H1 (cell line): ENCODE results near the gene TPD52L1. TPM values are rescaled to one million over a fixed set of nuclear protein-coding genes. Genes with fewer than 3 reads are reported as not detected.

Experiments
- CTCF ChIA-PET: fragments of 300-600 bp; sonication (Branson Sonifier 250); formaldehyde crosslinking; loops from one replicate; lab custom pipeline; 2021; ENCODE audit not compliant: partially characterized antibody; lab: Charles Lee
- POLR2A ChIA-PET: fragments of 300-600 bp; sonication (Branson Sonifier 250); formaldehyde crosslinking; loops from one replicate; lab custom pipeline; 2021; ENCODE audit warnings: inconsistent platforms; ENCODE audit not compliant: partially characterized antibody; lab: Charles Lee
- DNase-seq, 2 experiments: peaks; one replicate each; pipeline versions ENCODE4 v3.0.0 to v3.0.0-alpha.2; 2010 to 2022; ENCODE audit warnings: low spot score in 2 of 2, low read depth in 1 of 2, mixed read lengths in 1 of 2
- FAIRE-seq: peaks from 2 replicates; lab custom pipeline; 2011; peaks lifted over from hg19 to GRCh38; lab: Jason Lieb, UNC
- H2AFZ ChIP-seq: 2 replicates; pipeline ENCODE4 v1.8.1; 2012; ENCODE audit warnings: low read length, inconsistent platforms
- H2AK5ac ChIP-seq: 2 replicates; pipeline ENCODE4 v1.6.1; 2013; ENCODE audit warnings: low read depth, low read length
- H2BK120ac ChIP-seq: replicated peaks from 2 replicates; pipeline ENCODE3; 2013; ENCODE audit warnings: low read depth, low read length, inconsistent platforms
- H2BK12ac ChIP-seq: 2 replicates; pipeline ENCODE4 v1.6.1; 2013; ENCODE audit warnings: low read depth, low read length
- H2BK15ac ChIP-seq: 2 replicates; pipeline ENCODE4 v1.6.1; 2013; ENCODE audit warnings: low read length
- H2BK20ac ChIP-seq: 2 replicates; pipeline ENCODE4 v1.6.1; 2013; ENCODE audit warnings: low read length
- H2BK5ac ChIP-seq: 2 replicates; pipeline ENCODE4 v1.6.1; 2013; ENCODE audit warnings: low read depth, low read length
- H3K14ac ChIP-seq: 2 replicates; pipeline ENCODE4 v1.6.1; 2013; ENCODE audit warnings: inconsistent platforms; ENCODE audit not compliant: insufficient read length
- H3K18ac ChIP-seq: 2 replicates; pipeline ENCODE4 v1.6.1; 2013; ENCODE audit warnings: low read length; ENCODE audit errors: extremely low read depth
- H3K23ac ChIP-seq: 2 replicates; pipeline ENCODE4 v1.6.1; 2013; ENCODE audit warnings: inconsistent platforms; ENCODE audit not compliant: insufficient read length
- H3K23me2 ChIP-seq: 2 replicates; pipeline ENCODE4 v1.6.1; 2013; ENCODE audit warnings: low read depth, low read length
- H3K27ac ChIP-seq: 2 replicates; pipeline ENCODE4 v1.6.1; 2011; ENCODE audit warnings: low read depth, low read length, inconsistent platforms
- H3K27me3 ChIP-seq, 4 experiments: replicated peaks in 1 of 4; 1 replicate in 1 of 4; 2 replicates in 3 of 4; pipeline versions ENCODE4 v1.6.1 to v1.8.1; 2011 to 2013; ENCODE audit warnings: low read length in 3 of 4, mild to moderate bottlenecking in 3 of 4, inconsistent platforms in 2 of 4, mixed read lengths in 2 of 4, moderate library complexity in 1 of 4; ENCODE audit not compliant: control insufficient read depth in 3 of 4, insufficient read depth in 3 of 4; ENCODE audit errors: extremely low read depth in 1 of 4
- H3K36me3 ChIP-seq, 4 experiments: 2 replicates each; pipeline versions ENCODE4 v1.6.1 to v1.8.1; 2011 to 2013; ENCODE audit warnings: mild to moderate bottlenecking in 4 of 4, low read length in 3 of 4, moderate library complexity in 2 of 4, control low read depth in 1 of 4, inconsistent platforms in 1 of 4; ENCODE audit not compliant: insufficient read depth in 4 of 4, control insufficient read depth in 2 of 4
- H3K4ac ChIP-seq: replicated peaks from 2 replicates; pipeline ENCODE3; 2013; ENCODE audit warnings: low read length, low read depth, mixed read lengths, inconsistent platforms; ENCODE audit not compliant: insufficient read length
- H3K4me1 ChIP-seq, 4 experiments: replicated peaks in 1 of 4; 1 replicate in 1 of 4; 2 replicates in 3 of 4; pipeline versions ENCODE4 v1.6.1 to v1.8.1; 2011 to 2013; ENCODE audit warnings: low read length in 3 of 4, inconsistent platforms in 2 of 4, mixed read lengths in 1 of 4; ENCODE audit not compliant: insufficient read depth in 4 of 4, control insufficient read depth in 3 of 4
- H3K4me2 ChIP-seq, 2 experiments: 2 replicates each; pipeline versions ENCODE4 v1.6.1 to v1.8.1; 2011 to 2013; ENCODE audit warnings: low read depth in 2 of 2, low read length in 2 of 2, control low read depth in 1 of 2, inconsistent platforms in 1 of 2, mild to moderate bottlenecking in 1 of 2; ENCODE audit not compliant: insufficient read depth in 1 of 2
- H3K4me3 ChIP-seq, 4 experiments: fragments of 200-600, 300-600 bp in 1 of 4; sonication (generic), shearing (Covaris generic), sonication (Bioruptor Twin) in 1 of 4; 2 replicates each; pipeline versions ENCODE4 v1.5.1 to v1.8.1; 2011 to 2016; ENCODE audit warnings: low read length in 4 of 4, low read depth in 3 of 4, control low read depth in 2 of 4, inconsistent platforms in 2 of 4, mild to moderate bottlenecking in 2 of 4, mixed read lengths in 1 of 4, moderate library complexity in 1 of 4; ENCODE audit not compliant: insufficient read depth in 2 of 4; ENCODE audit errors: extremely low read depth in 1 of 4
- H3K56ac ChIP-seq: replicated peaks from 2 replicates; pipeline ENCODE3; 2013; ENCODE audit warnings: low read depth, mild to moderate bottlenecking, mixed read lengths, low read length, inconsistent platforms; ENCODE audit not compliant: insufficient read length
- H3K79me1 ChIP-seq: 2 replicates; pipeline ENCODE4 v1.6.1; 2013; ENCODE audit warnings: low read depth, low read length, control low read depth
- H3K79me2 ChIP-seq, 2 experiments: 2 replicates each; pipeline versions ENCODE4 v1.6.1 to v1.8.1; 2012 to 2013; ENCODE audit warnings: low read length in 2 of 2, mild to moderate bottlenecking in 2 of 2, inconsistent platforms in 1 of 2; ENCODE audit not compliant: insufficient read depth in 2 of 2, control insufficient read depth in 1 of 2
- H3K9ac ChIP-seq, 4 experiments: replicated peaks in 1 of 4; 1 replicate in 1 of 4; 2 replicates in 3 of 4; pipeline versions ENCODE4 v1.6.1 to v1.8.1; 2011 to 2013; ENCODE audit warnings: low read depth in 3 of 4, low read length in 3 of 4, control low read depth in 2 of 4, mild to moderate bottlenecking in 2 of 4, moderate library complexity in 2 of 4, inconsistent platforms in 1 of 4; ENCODE audit errors: extremely low read depth in 1 of 4
- H3K9me3 ChIP-seq, 2 experiments: 2 replicates each; pipeline versions ENCODE4 v1.6.1 to v1.8.1; 2012 to 2013; ENCODE audit warnings: mild to moderate bottlenecking in 2 of 2, moderate library complexity in 2 of 2, control low read depth in 1 of 2, inconsistent platforms in 1 of 2, low read depth in 1 of 2, low read length in 1 of 2, mixed read lengths in 1 of 2; ENCODE audit not compliant: insufficient read depth in 2 of 2
- H4K20me1 ChIP-seq, 2 experiments: replicated peaks in 1 of 2; 2 replicates each; pipeline versions ENCODE3 to v1.8.1; 2011 to 2013; ENCODE audit warnings: inconsistent platforms in 2 of 2, low read length in 2 of 2, mild to moderate bottlenecking in 1 of 2; ENCODE audit not compliant: insufficient read depth in 2 of 2, control insufficient read depth in 1 of 2
- H4K5ac ChIP-seq: 2 replicates; pipeline ENCODE4 v1.6.1; 2013; ENCODE audit warnings: low read length, low read depth, mixed read lengths, inconsistent platforms; ENCODE audit not compliant: insufficient read length
- H4K8ac ChIP-seq: 2 replicates; pipeline ENCODE4 v1.8.0; 2013; ENCODE audit warnings: mild to moderate bottlenecking, moderate library complexity, low read length, inconsistent platforms; ENCODE audit not compliant: insufficient read depth; ENCODE audit errors: extremely low read depth
- H4K91ac ChIP-seq: replicated peaks from 2 replicates; pipeline ENCODE3; 2013; ENCODE audit warnings: low read length, mixed read lengths, inconsistent platforms; ENCODE audit not compliant: insufficient read length
- GTF2F1 ChIP-seq: IDR thresholded peaks from 2 replicates; pipeline ENCODE4 v1.6.1; 2012; ENCODE audit warnings: low read depth, low read length, improper control_type of control experiment, borderline replicate concordance
- KDM1A ChIP-seq: fragments of 200-600, 300-600 bp; sonication (generic); IDR thresholded peaks from 2 replicates; pipeline ENCODE4 v1.7.1; 2016; ENCODE audit warnings: mild to moderate bottlenecking, low read length, borderline replicate concordance
- KDM4A ChIP-seq: IDR thresholded peaks from one replicate; pipeline ENCODE4 v1.7.1; 2012; ENCODE audit warnings: low read depth, mild to moderate bottlenecking, moderate library complexity, low read length, inconsistent platforms; ENCODE audit not compliant: severe bottlenecking
- WGBS, 2 experiments: shearing (Covaris generic) in 1 of 2; methylation state at CpG; one replicate each; pipeline versions ENCODE4 v1.1.6 to v1.1.7; 2013 to 2015; ENCODE audit warnings: low lambda C conversion rate in 2 of 2, mixed read lengths in 2 of 2, inconsistent platforms in 1 of 2, low coverage in 1 of 2, missing lambda C conversion rate in 1 of 2; ENCODE audit not compliant: insufficient replicate concordance in 2 of 2, insufficient coverage in 1 of 2, insufficient read length in 1 of 2; ENCODE audit errors: extremely low coverage in 1 of 2, missing lambda C conversion rate in 1 of 2; 5-methylcytosine and 5-hydroxymethylcytosine counted together
- polyA plus RNA-seq, 7 experiments: library from polyadenylated mRNA; depleted of rRNA in 3 of 7; stranded (reverse) in 5 of 7; unstranded in 2 of 7; fragments of >200 nt in 5 of 7; fragments of 200-250 nt in 2 of 7; gene quantifications; 1 replicate in 5 of 7; 2 replicates in 1 of 7; 4 replicates in 1 of 7; pipeline versions ENCODE4 v1.2.1 to v1.2.3, GENCODE V29; 2011 to 2013; ENCODE audit warnings: missing spikeins in 2 of 7, mixed read lengths in 2 of 7
- total RNA-seq: library from RNA; stranded (reverse); fragmentation: NEBNext Ultra II Directional; extraction: Animal tissue kit (Norgen Biotek cat#: 25700); gene quantifications from 2 replicates; pipeline ENCODE4 v1.2.1, GENCODE V29; 2021

The TPD52L1 gene
- total and polyA plus RNA-seq, 2 of the 8 experiments (the other 6 are each of a cell fraction or from before 2014, with no cell fraction given), result 7.4 to 14.2 TPM

- H3K4ac ChIP-seq, result no peak overlapping the region
- no peak overlapping the region for H3K4me3 ChIP-seq
- no peaks in the 10 kb centered on the region for H3K9me3 ChIP-seq
- no peak overlapping the region for H4K91ac ChIP-seq
- H3K79me1 ChIP-seq, result no peaks in the 10 kb centered on the region
- no peak overlapping the region for H2BK5ac ChIP-seq
- H3K36me3 ChIP-seq, result no peaks in the 10 kb centered on the region
- DNase-seq, result no peak
- no peak for TF ChIP-seq GTF2F1
- TF ChIP-seq KDM4A, result no peak
- no peak for TF ChIP-seq KDM1A
- TF ChIP-seq, all 59 proteins: peak for 0
- Histone ChIP-seq H3K23me2 (no peaks in the 10 kb centered on the region), H3K14ac (no peak overlapping the region), H2AFZ (no peak overlapping the region), H3K56ac (no peak overlapping the region), H3K18ac (no peak overlapping the region), H4K5ac (no peak overlapping the region), H3K27ac (no peak overlapping the region), H2BK120ac (no peak overlapping the region), H3K79me2 (no peaks in the 10 kb centered on the region), H3K23ac (no peak overlapping the region), H3K27me3 (no peaks in the 10 kb centered on the region), H2BK20ac (no peak overlapping the region), H4K8ac (no peak overlapping the region), H3K4me2 (no peak overlapping the region), H4K20me1 (no peaks in the 10 kb centered on the region), H2AK5ac (no peak overlapping the region), H3K9ac (no peak overlapping the region), H2BK12ac (0 out of 2 replicates have a peak overlapping the region, but pooled peaks have one; percentile 39), H3K4me1 (no peaks in the 10 kb centered on the region), H2BK15ac (no peak overlapping the region)
- whole genome bisulfite sequencing, 2 experiments, result 92% methylated on average over 3 of the region's 3 CpGs; no CpG with 5 or more reads in 1 of the 2 experiments
- FAIRE-seq, result no peak
- POLR2A ChIA-PET, result no interaction called here
- CTCF ChIA-PET, result interaction anchor here (1.3 to 1.5 kb wide), 2 partner anchors 9 to 22 kb away, joined by 3 to 5 read pairs; no protein-coding TSS in a partner anchor
Measured at GRCh38 chr6:125169522-125169921, 15.9 kb downstream of the TPD52L1 start.
